ENCODE measurements around the gene ATRIP. TPM values are rescaled to one million over a fixed set of nuclear protein-coding genes. Genes with fewer than 3 reads are reported as not detected.

Gene ATRIP
- total and polyA plus RNA-seq, 2 of the 4 experiments (the other 2 are of a cell fraction), result 6.8 to 10.8 TPM

GRCh38 chr3:48467473-48468267, 21.1 kb downstream of the ATRIP start (continued):
- no peak for TF ChIP-seq MAZ (IDR thresholded peaks at IDR 0.05; ENCODE audit: borderline replicate concordance, low read depth, low read length)

DNA sequence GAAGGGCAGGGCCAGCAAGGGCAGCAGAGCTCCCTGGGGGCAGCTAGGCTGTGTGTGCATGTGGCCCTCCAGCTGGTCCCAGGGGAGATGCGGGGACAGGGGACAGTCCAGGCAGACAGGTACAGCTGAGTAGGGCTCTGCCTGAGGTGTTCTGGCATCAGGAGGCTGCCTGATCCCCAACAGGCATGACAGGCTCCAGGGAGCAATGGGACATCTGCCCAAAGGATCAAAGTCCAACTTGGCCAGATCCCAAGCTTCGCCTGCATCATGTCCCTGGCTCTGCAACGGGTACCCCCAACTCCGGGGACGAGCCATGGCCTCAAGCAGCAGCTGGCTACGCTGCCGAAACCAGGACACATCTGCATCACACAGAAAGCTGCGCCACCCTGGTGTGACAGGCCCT, 21.8 kb downstream of the ATRIP start:
- ChIA-PET CTCF (no interaction called here), POLR2A (ENCODE audit: unreplicated experiment) (no interaction called here)
- H3K4me3 ChIP-seq (ENCODE audit: insufficient read depth, low read depth, low read length), result no peak overlapping the region
- peak overlapping the region; percentile 53 for H2AK9ac ChIP-seq (replicated peaks; ENCODE audit: low read depth, low read length, poor library complexity)
- intact Hi-C loops (cut with micrococcal nuclease), result loop anchor here (5.0 kb wide), 1 partner anchor 219 kb away; the partner anchor contains the start of gene NCKIPSD
- no peak overlapping the region for H4K5ac ChIP-seq (ENCODE audit: low read depth, low read length)
- no peak overlapping the region for H3K23ac ChIP-seq (ENCODE audit: low read depth, low read length)
- in situ Hi-C loops (cut with MboI; ENCODE audit: low sequenced_read_pairs), result loop anchor here (5.0 to 10.0 kb wide), 2 partner anchors 89 to 196 kb away; partner anchors contain the start of genes CELSR3 and PFKFB4
- no peak overlapping the region for H3K4me2 ChIP-seq (ENCODE audit: low read depth, low read length)
- no peak overlapping the region for H3K56ac ChIP-seq (ENCODE audit: extremely low read depth, insufficient read depth, low read length)
- no peak overlapping the region for H3K18ac ChIP-seq (ENCODE audit: low read depth, low read length)
- H2BK5ac ChIP-seq (ENCODE audit: low read depth, low read length, poor library complexity, severe bottlenecking), result no peak overlapping the region
- H3K4me1 ChIP-seq (ENCODE audit: control insufficient read depth, insufficient read depth, low read length), result peaks cover 24% of the 10 kb centered on the region
- H3K9me3 ChIP-seq (ENCODE audit: control insufficient read depth, insufficient read depth, low read length), result no peaks in the 10 kb centered on the region
- no peak overlapping the region for H3K14ac ChIP-seq (replicated peaks; ENCODE audit: low read depth, low read length)
- H3K4ac ChIP-seq (ENCODE audit: low read depth, low read length), result no peak overlapping the region
- no peak overlapping the region for H2AK5ac ChIP-seq (ENCODE audit: low read depth, low read length)
- H2AFZ ChIP-seq (replicated peaks; ENCODE audit: low read length, poor library complexity), result no peak overlapping the region
- WGBS, 2 experiments (ENCODE audit: extremely low coverage in 2 of 2, insufficient read length in 1 of 2), result 78% methylated on average over 5 of the region's 8 CpGs; no CpG with 5 or more reads in 1 of the 2 experiments
- no peaks in the 10 kb centered on the region for H3K27me3 ChIP-seq (ENCODE audit: control insufficient read depth, insufficient read depth, low read length)
- H2BK20ac ChIP-seq (ENCODE audit: low read depth, low read length), result no peak overlapping the region
- no peak overlapping the region for H3K27ac ChIP-seq (ENCODE audit: insufficient read depth, low read length)
- BruUV-seq (replicated peaks), result no TSS peak
- H3K36me3 ChIP-seq (ENCODE audit: control insufficient read depth, insufficient read depth, low read length), result peaks cover 34% of the 10 kb centered on the region
- no peak overlapping the region for H4K91ac ChIP-seq (ENCODE audit: insufficient read depth, low read depth, low read length)
- H3K9me1 ChIP-seq (ENCODE audit: insufficient read depth, low read length), result peaks cover 10% of the 10 kb centered on the region; the same call in 1 of the 2 replicates
- H2BK120ac ChIP-seq (ENCODE audit: low read depth, low read length), result no peak overlapping the region
- no peaks in the 10 kb centered on the region; the same call in 1 of the 2 replicates for H4K20me1 ChIP-seq (ENCODE audit: insufficient read depth, low read length)
- no peak overlapping the region for H3K9ac ChIP-seq (ENCODE audit: low read depth, low read length)
- dilution Hi-C loops (cut with HindIII; ENCODE audit: low sequenced_read_pairs, unreplicated experiment), result no loop called here
- ATAC-seq (ENCODE audit: low read depth), result no peak
- no peak overlapping the region; a peak in 1 of 4 replicates for H4K8ac ChIP-seq (ENCODE audit: low read depth in 2 of 2, low read length in 2 of 2)
- peaks cover 4 to 65% of the 10 kb centered on the region in 2 experiments; a peak in 3 of 4 replicates for H3K79me1 ChIP-seq (ENCODE audit: low read depth in 1 of 2, low read length in 2 of 2)
- no peak for DNase-seq
- no peak overlapping the region for H2BK15ac ChIP-seq (ENCODE audit: low read depth, low read length)
- TF ChIP-seq MXI1 (IDR thresholded peaks at IDR 0.05; ENCODE audit: borderline replicate concordance, low read depth, low read length) (no peak), RCOR1 (IDR thresholded peaks at IDR 0.05; ENCODE audit: insufficient replicate concordance, low read length) (no peak), POLR2A (IDR thresholded peaks at IDR 0.05; ENCODE audit: low read depth, low read length) (no peak), CEBPB (IDR thresholded peaks at IDR 0.05; ENCODE audit: low read depth, low read length) (no peak), MAZ (IDR thresholded peaks at IDR 0.05; ENCODE audit: borderline replicate concordance, low read depth, low read length) (no peak), MAFK (IDR thresholded peaks at IDR 0.05; ENCODE audit: low read depth, low read length) (no peak), BHLHE40 (IDR thresholded peaks at IDR 0.05; ENCODE audit: low read depth, low read length) (no peak), CHD1 (IDR thresholded peaks at IDR 0.05; ENCODE audit: low read depth, low read length) (no peak), RFX5 (IDR thresholded peaks at IDR 0.05; ENCODE audit: low read depth, low read length) (no peak), FOS (IDR thresholded peaks at IDR 0.05; ENCODE audit: low read depth, low read length) (no peak), USF2 (IDR thresholded peaks at IDR 0.05; ENCODE audit: low read depth, low read length) (no peak), RAD21 (IDR thresholded peaks at IDR 0.05; ENCODE audit: low read length) (no peak), NFE2L2 (IDR thresholded peaks at IDR 0.05; ENCODE audit: low read depth, low read length) (no peak), SMC3 (IDR thresholded peaks at IDR 0.05; ENCODE audit: low read depth, low read length) (no peak)
- TF ChIP-seq, protein P1, sequence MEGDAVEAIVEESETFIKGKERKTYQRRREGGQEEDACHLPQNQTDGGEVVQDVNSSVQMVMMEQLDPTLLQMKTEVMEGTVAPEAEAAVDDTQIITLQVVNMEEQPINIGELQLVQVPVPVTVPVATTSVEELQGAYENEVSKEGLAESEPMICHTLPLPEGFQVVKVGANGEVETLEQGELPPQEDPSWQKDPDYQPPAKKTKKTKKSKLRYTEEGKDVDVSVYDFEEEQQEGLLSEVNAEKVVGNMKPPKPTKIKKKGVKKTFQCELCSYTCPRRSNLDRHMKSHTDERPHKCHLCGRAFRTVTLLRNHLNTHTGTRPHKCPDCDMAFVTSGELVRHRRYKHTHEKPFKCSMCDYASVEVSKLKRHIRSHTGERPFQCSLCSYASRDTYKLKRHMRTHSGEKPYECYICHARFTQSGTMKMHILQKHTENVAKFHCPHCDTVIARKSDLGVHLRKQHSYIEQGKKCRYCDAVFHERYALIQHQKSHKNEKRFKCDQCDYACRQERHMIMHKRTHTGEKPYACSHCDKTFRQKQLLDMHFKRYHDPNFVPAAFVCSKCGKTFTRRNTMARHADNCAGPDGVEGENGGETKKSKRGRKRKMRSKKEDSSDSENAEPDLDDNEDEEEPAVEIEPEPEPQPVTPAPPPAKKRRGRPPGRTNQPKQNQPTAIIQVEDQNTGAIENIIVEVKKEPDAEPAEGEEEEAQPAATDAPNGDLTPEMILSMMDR (conservative IDR thresholded peaks at IDR 0.05; ENCODE audit: low read depth, low read length), result no peak

Measured in IMR-90 (cell line).